ENCODE results near the gene VRK2. TPM values are rescaled to one million over a fixed set of nuclear protein-coding genes. Genes with fewer than 3 reads are reported as not detected.

The VRK2 gene
- total RNA-seq, 1 experiment from 2014 or later: 42.8 TPM

- no peaks in the 10 kb centered on the region for H3K27me3 ChIP-seq (ENCODE audit: insufficient read depth, low read depth)
- no peak for DNase-seq
- H3K79me2 ChIP-seq (ENCODE audit: low read depth): no peaks in the 10 kb centered on the region
- BruUV-seq (replicated peaks): no TSS peak
- H4K20me1 ChIP-seq (ENCODE audit: insufficient read depth): no peaks in the 10 kb centered on the region
- ChIA-PET CTCF (interaction anchor here (0.7 kb wide), 1 partner anchor 320 kb away, joined by 4 read pairs; no protein-coding TSS in a partner anchor), POLR2A (ENCODE audit: unreplicated experiment) (interaction anchor here (0.7 kb wide), 1 partner anchor 515 kb away, joined by 4 read pairs; no protein-coding TSS in a partner anchor)
- intact Hi-C loops (cut with micrococcal nuclease; ENCODE audit: unreplicated experiment): loop anchor here (5.0 to 10.0 kb wide), 2 partner anchors 200 to 528 kb away; no protein-coding TSS in a partner anchor
- H3F3A ChIP-seq (ENCODE audit: insufficient read depth, low read depth): peaks cover 30% of the 10 kb centered on the region
- H3K4me3 ChIP-seq: peak overlapping the region; percentile 47
- H2AFZ ChIP-seq: no peak overlapping the region
- H3K4me1 ChIP-seq (replicated peaks; ENCODE audit: insufficient read depth): peaks cover 36% of the 10 kb centered on the region
- TF ChIP-seq CTCF (conservative IDR thresholded peaks at IDR 0.05) (no peak), EZH2 (IDR thresholded peaks at IDR 0.05; ENCODE audit: low read depth) (no peak)
- H3K9me3 ChIP-seq (ENCODE audit: insufficient read depth, low read depth): no peaks in the 10 kb centered on the region
- peak overlapping the region; percentile 85 for H3K4me2 ChIP-seq
- peaks cover 18% of the 10 kb centered on the region for H3K36me3 ChIP-seq (ENCODE audit: low read depth)
- no peaks in the 10 kb centered on the region for H3K9me2 ChIP-seq (ENCODE audit: insufficient read depth)
- peak overlapping the region; percentile 97 for H3K27ac ChIP-seq
These were observed 60.3 kb downstream of the VRK2 start for GRCh38 chr2:58106896-58107295.

DNA sequence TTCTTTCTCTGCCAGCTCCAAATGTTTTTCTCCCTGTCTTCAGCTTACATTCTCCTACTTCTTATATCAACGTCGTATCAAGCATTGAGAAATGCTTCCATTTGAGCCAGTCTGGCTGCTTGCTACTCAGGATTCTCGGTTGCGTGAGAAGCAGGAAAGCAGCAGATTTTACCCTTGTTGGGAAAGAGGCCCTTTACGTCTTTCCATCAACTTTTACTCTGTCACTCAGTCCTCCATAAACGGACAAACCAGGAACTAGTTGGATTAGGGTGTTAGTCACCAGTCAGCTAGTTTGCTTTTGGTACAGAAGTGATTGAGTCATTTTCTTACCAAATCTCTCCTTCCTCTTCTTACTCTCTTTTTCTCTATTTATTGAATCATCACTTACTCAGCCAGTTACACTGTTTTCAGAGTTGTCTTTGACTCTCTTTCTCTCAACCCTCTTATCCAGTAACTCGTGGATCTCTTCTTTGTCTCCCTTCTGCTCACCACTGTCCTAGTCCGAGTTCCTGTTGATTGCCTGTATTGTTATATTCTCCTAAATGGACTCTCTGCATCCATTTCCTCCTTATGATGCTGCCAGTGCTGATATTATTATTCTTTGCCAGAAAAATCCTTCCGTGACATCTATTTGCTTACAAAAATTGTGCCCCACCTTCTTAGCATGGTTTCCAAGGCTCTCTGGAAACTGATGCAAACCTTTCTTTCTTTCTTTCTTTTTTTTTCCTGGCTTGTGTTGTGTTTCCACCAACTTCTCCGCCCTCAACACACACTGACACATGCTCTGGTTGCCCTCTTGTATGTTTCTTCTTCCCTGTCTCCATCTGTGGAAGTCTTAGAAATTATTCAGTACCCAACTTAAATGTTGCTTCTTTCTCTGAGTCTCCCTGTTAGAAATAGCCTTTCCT, 61.5 kb downstream of the VRK2 start:
- Histone ChIP-seq H3K79me2 (ENCODE audit: low read depth) (0 out of 2 replicates have a peak, but pooled peaks cover under 1% of the 10 kb centered on the region), H3K4me1 (replicated peaks; ENCODE audit: insufficient read depth) (peaks cover 48% of the 10 kb centered on the region), H3K9me2 (ENCODE audit: insufficient read depth) (no peaks in the 10 kb centered on the region), H2AFZ (peak overlapping the region; percentile 76), H3F3A (ENCODE audit: insufficient read depth, low read depth) (peaks cover 31% of the 10 kb centered on the region), H4K20me1 (ENCODE audit: insufficient read depth) (no peaks in the 10 kb centered on the region), H3K9me3 (ENCODE audit: insufficient read depth, low read depth) (peaks cover 6% of the 10 kb centered on the region; the same call in 1 of the 2 replicates), H3K36me3 (ENCODE audit: low read depth) (peaks cover 14% of the 10 kb centered on the region; the same call in 1 of the 2 replicates), H3K4me3 (peak overlapping the region; percentile 47), H3K27me3 (ENCODE audit: insufficient read depth, low read depth) (no peaks in the 10 kb centered on the region), H3K4me2 (peak overlapping the region; percentile 85), H3K27ac (peak overlapping the region; percentile 97)
- intact Hi-C loops (cut with micrococcal nuclease; ENCODE audit: unreplicated experiment): loop anchor here (5.0 to 10.0 kb wide), 2 partner anchors 201 to 527 kb away; no protein-coding TSS in a partner anchor
- CTCF ChIA-PET: interaction anchor here (0.6 kb wide), 1 partner anchor 113 kb away, joined by 3 read pairs; no protein-coding TSS in a partner anchor
- DNase-seq: peak; percentile 53 to 98
- BruUV-seq (replicated peaks): TSS peak; percentile 90
- no peak for TF ChIP-seq CTCF (conservative IDR thresholded peaks at IDR 0.05)
- TF ChIP-seq EZH2 (IDR thresholded peaks at IDR 0.05; ENCODE audit: low read depth): no peak
- POLR2A ChIA-PET (ENCODE audit: unreplicated experiment): interaction anchor here (0.6 kb wide), 1 partner anchor 404 kb away, joined by 8 read pairs; no protein-coding TSS in a partner anchor

DNA sequence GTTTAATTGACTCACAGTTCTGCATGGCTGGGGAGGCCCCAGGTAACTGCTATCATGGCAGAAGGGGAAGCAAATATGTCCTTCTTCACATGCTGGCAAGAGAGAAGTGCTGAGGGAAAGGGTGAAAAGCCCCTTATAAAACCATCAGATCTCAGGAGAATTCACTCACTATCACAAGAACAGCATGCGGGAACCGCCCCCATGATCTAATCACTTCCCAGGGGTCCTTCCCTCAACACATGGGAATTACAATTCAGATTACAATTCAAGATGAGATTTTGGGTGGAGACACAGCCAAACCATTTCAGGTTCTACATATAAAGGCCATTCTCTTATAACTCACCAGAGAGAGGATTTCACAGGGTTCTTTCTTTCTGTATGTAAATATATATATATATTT, 62.9 kb downstream of the VRK2 start:
- peaks cover 19% of the 10 kb centered on the region; the same call in 1 of the 2 replicates for H3K36me3 ChIP-seq (ENCODE audit: low read depth)
- 0 out of 2 replicates have a peak, but pooled peaks cover 6% of the 10 kb centered on the region for H3K79me2 ChIP-seq (ENCODE audit: low read depth)
- peak overlapping the region; percentile 97 for H3K27ac ChIP-seq
- no peaks in the 10 kb centered on the region for H4K20me1 ChIP-seq (ENCODE audit: insufficient read depth)
- no peak for DNase-seq
- CTCF ChIA-PET: no interaction called here
- intact Hi-C loops (cut with micrococcal nuclease; ENCODE audit: unreplicated experiment): loop anchor here (5.0 to 10.0 kb wide), 2 partner anchors 202 to 525 kb away; no protein-coding TSS in a partner anchor
- TF ChIP-seq CTCF (conservative IDR thresholded peaks at IDR 0.05): no peak
- no peak for TF ChIP-seq EZH2 (IDR thresholded peaks at IDR 0.05; ENCODE audit: low read depth)
- H3K27me3 ChIP-seq (ENCODE audit: insufficient read depth, low read depth): no peaks in the 10 kb centered on the region
- no TSS peak for BruUV-seq (replicated peaks)
- H3F3A ChIP-seq (ENCODE audit: insufficient read depth, low read depth): peaks cover 34% of the 10 kb centered on the region
- no peak overlapping the region for H2AFZ ChIP-seq
- H3K9me2 ChIP-seq (ENCODE audit: insufficient read depth): no peaks in the 10 kb centered on the region
- no peak overlapping the region for H3K4me3 ChIP-seq
- POLR2A ChIA-PET (ENCODE audit: unreplicated experiment): interaction anchor here (0.6 kb wide), 1 partner anchor 188 kb away, joined by 7 read pairs; no protein-coding TSS in a partner anchor
- no peak overlapping the region for H3K4me2 ChIP-seq
- peaks cover 9% of the 10 kb centered on the region; the same call in 1 of the 2 replicates for H3K9me3 ChIP-seq (ENCODE audit: insufficient read depth, low read depth)
- peaks cover 54% of the 10 kb centered on the region for H3K4me1 ChIP-seq (replicated peaks; ENCODE audit: insufficient read depth)

All from PC-9 (cell line).